ENCODE results near the gene CFAP61. TPM values are rescaled to one million over a fixed set of nuclear protein-coding genes. Genes with fewer than 3 reads are reported as not detected.
A peak's percentile ranks its signal among the peaks of the same experiment; 100 is the strongest.

The CFAP61 gene
- total and polyA plus RNA-seq, 2 donors from 2014 or later = 0.58 to 2.6 TPM

GRCh38 chr20:20195021-20195705 is 142.8 kb downstream of the CFAP61 start:
- H3K27me3 ChIP-seq (ENCODE audit: control insufficient read depth, insufficient read depth, low read length) = no peaks in the 10 kb centered on the region
- no peak overlapping the region for H3K9ac ChIP-seq (ENCODE audit: low read length in 3 of 3)
- DNase-seq (no peak), FAIRE-seq (no peak)
- intact Hi-C loops (cut with DNase I) = no loop called here
- no peak overlapping the region for H3K4me3 ChIP-seq (ENCODE audit: low read length in 3 of 3)
- no peak for TF ChIP-seq CTCF (IDR thresholded peaks at IDR 0.05; ENCODE audit: borderline replicate concordance, extremely low read depth, insufficient read depth)
- peaks cover 0 to 11% (median 2%) of the 10 kb centered on the region in 3 donors for H3K4me1 ChIP-seq (ENCODE audit: control insufficient read depth in 2 of 3, insufficient read depth in 2 of 3, low read depth in 1 of 3, low read length in 3 of 3)
- no peaks in the 10 kb centered on the region for H3K9me3 ChIP-seq (ENCODE audit: control insufficient read depth in 2 of 3, insufficient read depth in 1 of 3, low read length in 3 of 3)
- H3K36me3 ChIP-seq (ENCODE audit: control insufficient read depth in 2 of 3, insufficient read depth in 3 of 3, low read length in 3 of 3) = no peaks in the 10 kb centered on the region
- no peak overlapping the region for H3K27ac ChIP-seq (ENCODE audit: low read depth in 2 of 2, low read length in 2 of 2)

- no peaks in the 10 kb centered on the region for H3K36me3 ChIP-seq (ENCODE audit: control insufficient read depth in 2 of 3, insufficient read depth in 3 of 3, low read length in 3 of 3)
- H3K9me3 ChIP-seq (ENCODE audit: control insufficient read depth in 2 of 3, insufficient read depth in 1 of 3, low read length in 3 of 3) = no peaks in the 10 kb centered on the region
- no peak for FAIRE-seq
- no peak for TF ChIP-seq CTCF (IDR thresholded peaks at IDR 0.05; ENCODE audit: borderline replicate concordance, extremely low read depth, insufficient read depth)
- no peak overlapping the region for H3K4me3 ChIP-seq (ENCODE audit: low read length in 3 of 3)
- H3K9ac ChIP-seq (ENCODE audit: low read length in 3 of 3) = no peak overlapping the region
- H3K27me3 ChIP-seq (ENCODE audit: control insufficient read depth, insufficient read depth, low read length) = no peaks in the 10 kb centered on the region
- no peak overlapping the region for H3K27ac ChIP-seq (ENCODE audit: low read depth in 2 of 2, low read length in 2 of 2)
- peaks cover 0 to 11% (median 2%) of the 10 kb centered on the region in 3 donors for H3K4me1 ChIP-seq (ENCODE audit: control insufficient read depth in 2 of 3, insufficient read depth in 2 of 3, low read depth in 1 of 3, low read length in 3 of 3)
- no peak for DNase-seq
- intact Hi-C loops (cut with DNase I) = no loop called here
Measured at GRCh38 chr20:20196610-20197009, 144.3 kb downstream of the CFAP61 start.

GRCh38 chr20:20198011-20198410 is 145.7 kb downstream of the CFAP61 start:
- H3K27me3 ChIP-seq (ENCODE audit: control insufficient read depth, insufficient read depth, low read length) = no peaks in the 10 kb centered on the region
- H3K4me3 ChIP-seq (ENCODE audit: low read length in 3 of 3) = no peak overlapping the region
- DNase-seq (peak in 1 of 5 donors; percentile 48), FAIRE-seq (no peak)
- no peak overlapping the region for H3K9ac ChIP-seq (ENCODE audit: low read length in 3 of 3)
- H3K9me3 ChIP-seq (ENCODE audit: control insufficient read depth in 2 of 3, insufficient read depth in 1 of 3, low read length in 3 of 3) = no peaks in the 10 kb centered on the region
- H3K27ac ChIP-seq (ENCODE audit: low read depth in 2 of 2, low read length in 2 of 2) = no peak overlapping the region
- intact Hi-C loops (cut with DNase I) = no loop called here
- no peak for TF ChIP-seq CTCF (IDR thresholded peaks at IDR 0.05; ENCODE audit: borderline replicate concordance, extremely low read depth, insufficient read depth)
- H3K36me3 ChIP-seq (ENCODE audit: control insufficient read depth in 2 of 3, insufficient read depth in 3 of 3, low read length in 3 of 3) = no peaks in the 10 kb centered on the region
- H3K4me1 ChIP-seq (ENCODE audit: control insufficient read depth in 2 of 3, insufficient read depth in 2 of 3, low read depth in 1 of 3, low read length in 3 of 3) = peaks cover 0 to 11% (median 2%) of the 10 kb centered on the region in 3 donors

Measured in kidney (tissue), 14 donors.